Endothelial cell (in vitro differentiated cells): Measurements from ENCODE around the gene BUB3. TPM values are rescaled to one million over a fixed set of nuclear protein-coding genes. Genes with fewer than 3 reads are reported as not detected.

Experiments used
- DNase-seq: peaks from one replicate; pipeline ENCODE4 v3.0.0; 2021; ENCODE audit warnings: low spot score
- H3K27ac Mint-ChIP-seq: one replicate; pipeline ENCODE4 v1.8.0; 2021; ENCODE audit warnings: mixed read lengths, inconsistent platforms; ENCODE audit not compliant: unreplicated experiment
- H3K27me3 Mint-ChIP-seq: one replicate; pipeline ENCODE4 v1.8.0; 2021; ENCODE audit warnings: mild to moderate bottlenecking, moderate library complexity, mixed read lengths, inconsistent platforms; ENCODE audit not compliant: unreplicated experiment
- H3K36me3 Mint-ChIP-seq: one replicate; pipeline ENCODE4 v1.8.0; 2021; ENCODE audit warnings: mild to moderate bottlenecking, low read depth, mixed read lengths, inconsistent platforms; ENCODE audit not compliant: unreplicated experiment
- H3K4me1 Mint-ChIP-seq: one replicate; pipeline ENCODE4 v1.8.0; 2021; ENCODE audit warnings: mild to moderate bottlenecking, mixed read lengths, inconsistent platforms; ENCODE audit not compliant: unreplicated experiment
- H3K4me3 Mint-ChIP-seq: one replicate; pipeline ENCODE4 v1.8.0; 2021; ENCODE audit warnings: mild to moderate bottlenecking, mixed read lengths, inconsistent platforms; ENCODE audit not compliant: unreplicated experiment
- H3K9me3 Mint-ChIP-seq: one replicate; pipeline ENCODE4 v1.8.0; 2021; ENCODE audit warnings: mixed read lengths, inconsistent platforms; ENCODE audit not compliant: unreplicated experiment
- CTCF ChIP-seq: fragments of 200-600 bp; sonication (generic); IDR thresholded peaks from one replicate; pipeline ENCODE4 v1.5.0; 2021; ENCODE audit warnings: antibody characterized with exemption; ENCODE audit not compliant: unreplicated experiment
- long read RNA-seq: library from polyadenylated mRNA; unstranded; transcript quantifications from one replicate; pipeline ENCODE4 v2.0.0, GENCODE V29; 2020; ENCODE audit not compliant: unreplicated experiment
- total RNA-seq: library from RNA; stranded (reverse); fragmentation: NEBNext Ultra II Directional; extraction: Animal tissue kit (Norgen Biotek cat#: 25700); gene quantifications from one replicate; pipeline ENCODE4 v1.2.1, GENCODE V29; 2021; ENCODE audit not compliant: unreplicated experiment

BUB3 gene
- total RNA-seq, result 107 TPM
- long read RNA-seq, full-length matches to known transcripts, result 87 of 96 reads
- long read RNA-seq, partial matches to known transcripts, result 8 of 96 reads
- long read RNA-seq, other reads (novel, unspliced or antisense), result 1 of 96 reads

DNA sequence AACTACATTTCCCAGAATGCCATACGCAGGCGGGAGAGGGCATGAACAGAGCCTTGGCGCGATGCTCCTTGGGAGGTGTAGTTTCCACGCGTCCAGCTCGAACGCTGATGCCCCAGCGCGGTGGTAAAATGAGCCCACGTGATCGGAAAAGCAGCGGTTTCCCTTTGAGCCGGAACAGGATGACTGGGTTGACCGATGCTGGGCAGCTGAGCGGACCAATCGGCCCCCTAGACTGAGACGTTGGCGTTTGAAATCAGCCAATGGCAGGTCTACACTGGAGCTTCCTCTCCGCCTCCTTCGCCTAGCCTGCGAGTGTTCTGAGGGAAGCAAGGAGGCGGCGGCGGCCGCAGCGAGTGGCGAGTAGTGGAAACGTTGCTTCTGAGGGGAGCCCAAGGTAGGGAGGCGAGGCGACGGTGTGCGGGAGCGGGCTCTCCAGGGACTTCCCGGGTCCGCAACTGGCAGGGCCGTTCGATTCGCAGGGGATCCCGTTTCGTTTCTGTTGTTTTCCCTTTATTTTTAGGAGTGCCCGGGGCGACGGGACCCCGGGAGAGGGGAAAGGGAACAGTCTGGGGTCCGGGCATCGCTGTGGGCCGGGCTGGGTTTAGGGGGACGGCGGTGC, at the start of gene BUB3:
Gene BUB3, plus strand, starts transcription at position 311 of the 619 bp plus-strand sequence. CDS start 516 bp downstream, outside the sequence.
- Mint-ChIP-seq H3K4me1 (peaks cover 29% of the 10 kb centered on the region), H3K36me3 (peaks cover 9% of the 10 kb centered on the region), H3K4me3 (peak within 1 kb of the TSS; percentile 99)

GRCh38 chr10:123109466-123109865, 44.7 kb upstream of the BUB3 start:
- H3K27ac Mint-ChIP-seq, result no peak overlapping the region
- DNase-seq, result no peak
- H3K36me3 Mint-ChIP-seq, result no peaks in the 10 kb centered on the region
- TF ChIP-seq CTCF, result no peak
- no peaks in the 10 kb centered on the region for H3K27me3 Mint-ChIP-seq
- no peaks in the 10 kb centered on the region for H3K4me1 Mint-ChIP-seq
- no peaks in the 10 kb centered on the region for H3K9me3 Mint-ChIP-seq
- no peak overlapping the region for H3K4me3 Mint-ChIP-seq

More for the DNA sequence above, at the start of gene BUB3:
- H3K9me3 Mint-ChIP-seq, result no peaks in the 10 kb centered on the region
- no peak for TF ChIP-seq CTCF
- H3K27ac Mint-ChIP-seq, result peak within 1 kb of the TSS; percentile 96
- peaks cover 6% of the 10 kb centered on the region for H3K27me3 Mint-ChIP-seq
- peak; percentile 94 for DNase-seq

GRCh38 chr10:123117644-123118417, 36.4 kb upstream of the BUB3 start:
- TF ChIP-seq CTCF, result no peak
- peaks cover 3% of the 10 kb centered on the region for H3K4me1 Mint-ChIP-seq
- H3K9me3 Mint-ChIP-seq, result no peaks in the 10 kb centered on the region
- H3K4me3 Mint-ChIP-seq, result no peak overlapping the region
- no peaks in the 10 kb centered on the region for H3K36me3 Mint-ChIP-seq
- H3K27me3 Mint-ChIP-seq, result peaks cover 5% of the 10 kb centered on the region
- DNase-seq, result no peak
- H3K27ac Mint-ChIP-seq, result no peak overlapping the region

GRCh38 chr10:123119081-123119480, 35.1 kb upstream of the BUB3 start:
- no peak for TF ChIP-seq CTCF
- H3K36me3 Mint-ChIP-seq, result no peaks in the 10 kb centered on the region
- H3K4me1 Mint-ChIP-seq, result peaks cover 3% of the 10 kb centered on the region
- no peak overlapping the region for H3K4me3 Mint-ChIP-seq
- no peak for DNase-seq
- H3K27me3 Mint-ChIP-seq, result peaks cover 5% of the 10 kb centered on the region
- H3K27ac Mint-ChIP-seq, result no peak overlapping the region
- no peaks in the 10 kb centered on the region for H3K9me3 Mint-ChIP-seq

GRCh38 chr10:123126246-123126645, 28.0 kb upstream of the BUB3 start:
- no peak for DNase-seq
- no peak overlapping the region for H3K4me3 Mint-ChIP-seq
- H3K27ac Mint-ChIP-seq, result no peak overlapping the region
- H3K4me1 Mint-ChIP-seq, result peaks cover 7% of the 10 kb centered on the region
- H3K9me3 Mint-ChIP-seq, result no peaks in the 10 kb centered on the region
- TF ChIP-seq CTCF, result no peak
- peaks cover 8% of the 10 kb centered on the region for H3K27me3 Mint-ChIP-seq
- no peaks in the 10 kb centered on the region for H3K36me3 Mint-ChIP-seq
